Mesendoderm (in vitro differentiated cells): ENCODE results near the gene CALM3.
A peak's percentile ranks its signal among the peaks of the same experiment; 100 is the strongest.

Experiments
- DNase-seq: peaks from one replicate; pipeline ENCODE4 v3.0.0; 2013
- H2AK5ac ChIP-seq: 2 replicates; pipeline ENCODE4 v1.6.1; 2013; ENCODE audit warnings: low read length, inconsistent platforms
- H2BK120ac ChIP-seq: 2 replicates; pipeline ENCODE4 v1.6.1; 2013; ENCODE audit warnings: low read depth, mild to moderate bottlenecking, low read length, moderate library complexity, mixed read lengths
- H2BK15ac ChIP-seq: replicated peaks from 2 replicates; pipeline ENCODE4 v1.6.1; 2013; ENCODE audit warnings: low read depth, mild to moderate bottlenecking, moderate library complexity
- H2BK5ac ChIP-seq: 2 replicates; pipeline ENCODE4 v1.6.1; 2013; ENCODE audit warnings: low read length, inconsistent platforms
- H3K18ac ChIP-seq: 2 replicates; pipeline ENCODE4 v1.6.1; 2013; ENCODE audit warnings: mild to moderate bottlenecking, low read length, mixed read lengths
- H3K23ac ChIP-seq: one replicate; pipeline ENCODE4 v1.6.1; 2013; ENCODE audit warnings: low read length
- H3K27ac ChIP-seq: 2 replicates; pipeline ENCODE4 v1.5.1; 2013; ENCODE audit warnings: low read depth, mild to moderate bottlenecking, inconsistent platforms, low read length, moderate library complexity
- H3K27me3 ChIP-seq: 2 replicates; pipeline ENCODE4 v1.6.1; 2013; ENCODE audit warnings: low read length, control low read depth, mild to moderate bottlenecking, inconsistent platforms; ENCODE audit not compliant: insufficient read depth, poor library complexity
- H3K36me3 ChIP-seq: 2 replicates; pipeline ENCODE4 v1.6.1; 2013; ENCODE audit warnings: low read length, inconsistent platforms; ENCODE audit not compliant: control insufficient read depth, insufficient read depth
- H3K4ac ChIP-seq: one replicate; pipeline ENCODE4 v1.6.1; 2013; ENCODE audit warnings: low read depth, mild to moderate bottlenecking, low read length, moderate library complexity
- H3K4me1 ChIP-seq: 2 replicates; pipeline ENCODE4 v1.6.1; 2013; ENCODE audit warnings: low read depth, low read length, inconsistent platforms; ENCODE audit not compliant: control insufficient read depth
- H3K4me2 ChIP-seq: 2 replicates; pipeline ENCODE4 v1.6.1; 2013; ENCODE audit warnings: low read length
- H3K4me3 ChIP-seq: 2 replicates; pipeline ENCODE4 v1.5.1; 2013; ENCODE audit warnings: mild to moderate bottlenecking, low read length
- H3K56ac ChIP-seq: one replicate; pipeline ENCODE4 v1.6.1; 2013; ENCODE audit warnings: low read length
- H3K79me1 ChIP-seq: 2 replicates; pipeline ENCODE4 v1.6.1; 2013; ENCODE audit warnings: low read length, inconsistent platforms
- H3K79me2 ChIP-seq: 2 replicates; pipeline ENCODE4 v1.6.1; 2013; ENCODE audit warnings: mild to moderate bottlenecking, low read length; ENCODE audit not compliant: control insufficient read depth, insufficient read depth
- H3K9ac ChIP-seq: 2 replicates; pipeline ENCODE4 v1.6.1; 2013; ENCODE audit warnings: low read length, inconsistent platforms
- H4K5ac ChIP-seq: one replicate; pipeline ENCODE4 v1.6.1; 2013; ENCODE audit warnings: low read length
- H4K8ac ChIP-seq: one replicate; pipeline ENCODE4 v1.6.1; 2013; ENCODE audit warnings: low read depth, mild to moderate bottlenecking, control low read depth, low read length, moderate library complexity
- WGBS: extraction: QIAGEN DNeasy Blood & Tissue Kit; methylation state at CpG from one replicate; pipeline ENCODE4 v1.1.7; 2013; ENCODE audit warnings: low lambda C conversion rate, missing lambda C conversion rate; ENCODE audit not compliant: insufficient coverage; ENCODE audit errors: extremely low coverage; 5-methylcytosine and 5-hydroxymethylcytosine counted together

The CALM3 gene

DNA sequence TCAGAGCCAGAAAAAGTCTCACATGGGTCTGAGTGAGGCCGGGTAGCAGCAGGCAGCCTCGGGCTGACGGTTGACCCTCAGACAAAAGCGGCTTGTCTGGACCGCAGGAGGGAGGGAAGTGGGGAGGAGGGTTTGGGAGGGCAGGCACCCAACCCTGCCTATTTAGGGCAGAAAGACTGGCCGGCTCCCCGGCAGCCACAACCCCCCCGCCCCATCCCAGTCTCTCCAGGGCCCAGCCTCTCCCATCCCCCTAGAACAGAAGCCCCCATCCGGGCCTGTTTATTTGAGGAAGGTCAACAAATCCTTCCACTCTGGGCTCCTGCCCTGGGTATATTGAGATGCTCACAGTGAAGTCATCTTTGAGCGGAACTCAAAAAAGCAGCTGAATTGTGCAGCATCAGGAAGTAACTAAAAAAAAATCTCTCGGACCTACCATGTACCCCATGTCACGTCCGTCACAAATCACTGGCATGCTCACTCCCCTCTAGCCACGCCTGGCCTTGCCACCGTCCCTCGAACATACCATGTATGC, 53.6 kb downstream of the CALM3 start:
- H3K36me3 ChIP-seq = no peaks in the 10 kb centered on the region
- DNase-seq = peak; percentile 44
- no peak overlapping the region for H3K23ac ChIP-seq

DNA sequence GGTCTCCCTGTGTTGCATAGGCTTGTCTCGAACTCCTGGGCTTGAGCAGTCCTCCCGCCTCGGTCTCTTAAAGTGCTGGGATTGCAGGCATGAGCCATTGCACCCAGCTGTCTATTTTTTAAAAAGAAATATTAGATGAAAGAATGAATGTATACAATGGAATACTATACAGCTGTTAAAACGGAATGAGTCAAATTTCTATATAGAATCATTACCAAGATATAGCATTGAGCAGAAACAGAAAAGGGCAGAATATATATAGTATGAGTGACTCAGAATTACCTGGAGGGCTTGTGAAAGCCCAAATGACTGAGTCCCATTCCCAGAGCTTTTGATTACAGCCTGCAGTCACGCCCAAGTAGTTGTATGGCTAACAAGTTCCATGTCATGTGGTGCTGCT, 55.4 kb downstream of the CALM3 start:
- no peak overlapping the region for H2BK5ac ChIP-seq
- peaks cover 2% of the 10 kb centered on the region for H3K4me1 ChIP-seq
- H4K8ac ChIP-seq = no peak overlapping the region
- H3K9ac ChIP-seq = no peak overlapping the region
- H3K56ac ChIP-seq = no peak overlapping the region
- H4K5ac ChIP-seq = no peak overlapping the region
- H3K79me2 ChIP-seq = no peaks in the 10 kb centered on the region
- WGBS = no CpG with 5 or more reads among the region's 5 CpGs
- no peak overlapping the region for H2BK120ac ChIP-seq
- no peak overlapping the region for H2AK5ac ChIP-seq
- no peaks in the 10 kb centered on the region for H3K27me3 ChIP-seq
- H3K18ac ChIP-seq = no peak overlapping the region
- no peak overlapping the region for H3K4me3 ChIP-seq
- no peak overlapping the region for H3K4ac ChIP-seq
- H3K4me2 ChIP-seq = no peak overlapping the region
- H3K27ac ChIP-seq = no peak overlapping the region
- DNase-seq = no peak
- no peak overlapping the region for H2BK15ac ChIP-seq
- no peak overlapping the region for H3K23ac ChIP-seq
- H3K36me3 ChIP-seq = no peaks in the 10 kb centered on the region
- H3K79me1 ChIP-seq = no peaks in the 10 kb centered on the region

More for the DNA sequence above, 53.6 kb downstream of the CALM3 start:
- Histone ChIP-seq H2BK120ac (no peak overlapping the region), H2AK5ac (no peak overlapping the region), H3K4me3 (no peak overlapping the region), H4K8ac (no peak overlapping the region), H4K5ac (no peak overlapping the region), H2BK15ac (no peak overlapping the region), H3K18ac (no peak overlapping the region), H3K4me2 (no peak overlapping the region), H3K79me1 (no peaks in the 10 kb centered on the region), H3K27ac (no peak overlapping the region), H3K56ac (peak overlapping the region; percentile 65), H3K27me3 (peaks cover 7% of the 10 kb centered on the region), H3K4ac (peak overlapping the region; percentile 22), H2BK5ac (no peak overlapping the region), H3K9ac (no peak overlapping the region), H3K4me1 (no peaks in the 10 kb centered on the region), H3K79me2 (no peaks in the 10 kb centered on the region)
- no CpG with 5 or more reads among the region's 16 CpGs for WGBS

DNA sequence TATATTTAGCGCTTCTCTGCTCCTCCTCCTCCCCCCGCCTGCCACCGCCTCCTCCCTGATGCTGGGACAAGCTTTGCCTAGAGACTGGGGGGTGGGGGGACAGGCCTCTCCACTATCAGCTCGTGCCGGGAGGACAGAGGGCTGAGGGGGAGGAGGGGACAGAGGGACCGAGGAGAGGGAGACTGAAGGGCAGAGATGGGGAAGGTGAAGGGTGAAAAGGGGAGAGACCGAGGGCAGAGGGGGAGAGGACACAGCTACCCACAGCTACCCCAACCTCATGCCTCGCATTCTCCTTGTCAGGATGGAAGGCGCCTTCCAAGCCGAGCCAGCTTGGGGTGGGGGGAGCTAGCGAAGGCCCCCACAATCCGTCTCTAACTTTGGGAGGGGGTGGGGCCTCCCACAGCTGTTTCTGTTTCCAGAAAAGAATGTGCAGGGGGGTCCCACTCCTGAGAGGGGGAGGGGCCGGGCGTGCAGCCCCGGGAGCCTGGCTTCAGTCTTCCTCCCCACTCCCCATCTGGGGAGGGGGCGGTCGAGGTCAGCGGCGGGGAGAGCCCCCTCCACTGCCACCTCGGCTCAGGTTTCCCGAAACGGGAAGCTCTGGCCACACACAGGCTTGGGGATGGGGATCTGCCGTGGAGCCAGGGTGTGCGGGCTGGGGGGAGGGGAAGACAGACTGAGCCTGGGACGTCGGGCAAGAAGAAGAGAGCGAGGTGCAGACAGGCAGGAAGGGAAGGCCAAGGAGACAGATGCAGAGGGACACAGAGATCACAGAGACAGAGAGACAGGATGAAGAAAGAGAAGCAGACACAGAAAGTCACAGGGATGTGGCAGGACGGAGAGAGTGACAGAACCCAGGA, 58.2 kb downstream of the CALM3 start:
- no peaks in the 10 kb centered on the region for H3K79me2 ChIP-seq

DNA sequence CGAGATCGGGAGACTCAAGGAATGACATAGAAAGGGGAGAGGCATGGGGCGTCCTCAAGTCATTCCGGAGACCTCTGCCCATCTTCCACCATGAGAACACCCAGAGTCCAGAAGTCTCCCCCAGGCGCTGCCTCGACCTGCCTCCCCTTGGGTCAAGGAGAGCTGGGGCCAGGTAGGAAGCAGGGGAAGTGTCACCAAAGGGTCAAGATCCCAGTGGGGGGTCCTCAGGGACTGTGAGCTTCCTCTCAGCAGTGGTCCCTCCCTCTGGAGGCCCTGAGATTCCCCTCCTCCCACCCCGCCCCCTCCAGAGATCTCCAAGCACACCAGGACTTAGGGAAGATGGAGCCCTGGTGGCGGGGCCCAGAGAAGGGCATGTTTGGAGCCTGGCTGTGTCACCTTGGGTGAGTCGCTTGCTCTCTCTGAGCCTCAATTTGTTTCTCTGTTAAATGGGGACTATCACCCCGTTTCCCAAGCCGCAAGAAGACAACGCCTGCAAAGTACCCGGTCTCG, 58.9 kb downstream of the CALM3 start:
- H3K4ac ChIP-seq = no peak overlapping the region
- H3K79me2 ChIP-seq = no peaks in the 10 kb centered on the region
- H2BK120ac ChIP-seq = no peak overlapping the region
- H3K27me3 ChIP-seq = no peaks in the 10 kb centered on the region
- H3K4me1 ChIP-seq = peaks cover 5% of the 10 kb centered on the region
- H3K36me3 ChIP-seq = no peaks in the 10 kb centered on the region
- no peak overlapping the region for H3K27ac ChIP-seq
- H3K9ac ChIP-seq = peak overlapping the region; percentile 51
- peak overlapping the region; percentile 10 for H3K4me3 ChIP-seq
- H2AK5ac ChIP-seq = no peak overlapping the region
- H3K4me2 ChIP-seq = peak overlapping the region; percentile 66
- H3K79me1 ChIP-seq = no peaks in the 10 kb centered on the region
- H4K8ac ChIP-seq = no peak overlapping the region
- peak; percentile 84 for DNase-seq
- H2BK15ac ChIP-seq = no peak overlapping the region
- H2BK5ac ChIP-seq = no peak overlapping the region
- peak overlapping the region; percentile 85 for H3K23ac ChIP-seq
- peak overlapping the region; percentile 74 for H3K56ac ChIP-seq
- H4K5ac ChIP-seq = no peak overlapping the region
- H3K18ac ChIP-seq = no peak overlapping the region
- no CpG with 5 or more reads among the region's 14 CpGs for WGBS

More for the DNA sequence above, 58.2 kb downstream of the CALM3 start:
- Histone ChIP-seq H3K4me3 (peak overlapping the region; percentile 5), H4K8ac (no peak overlapping the region), H3K4me2 (peak overlapping the region; percentile 66), H3K9ac (peak overlapping the region; percentile 51), H3K27ac (no peak overlapping the region), H4K5ac (no peak overlapping the region), H3K56ac (peak overlapping the region; percentile 74), H3K4ac (no peak overlapping the region), H3K23ac (peak overlapping the region; percentile 85), H3K18ac (peak overlapping the region; percentile 6), H2BK120ac (no peak overlapping the region), H3K27me3 (no peaks in the 10 kb centered on the region), H3K4me1 (peaks cover 5% of the 10 kb centered on the region), H3K79me1 (no peaks in the 10 kb centered on the region), H2BK15ac (no peak overlapping the region), H2BK5ac (no peak overlapping the region), H2AK5ac (no peak overlapping the region), H3K36me3 (no peaks in the 10 kb centered on the region)
- peak; percentile 73 for DNase-seq
- no CpG with 5 or more reads among the region's 28 CpGs for WGBS
